22Rv1 (cell line): Measurements from ENCODE around the gene SUPT5H.

Experiments used
- H3K27ac ChIP-seq: fragments of 450-650 bp; 2 replicates; pipeline ENCODE4 v1.5.1; 2017
- ZFX ChIP-seq: fragments of 450-650 bp; IDR thresholded peaks from 2 replicates; pipeline ENCODE4 v1.6.1; 2017; ENCODE audit warnings: antibody characterized with exemption, borderline replicate concordance
- TF ChIP-seq, protein P1 (sequence below): fragments of 450-650 bp; IDR thresholded peaks from 2 replicates; pipeline ENCODE4 v1.5.1; 2017; ENCODE audit warnings: mild to moderate bottlenecking

Gene SUPT5H

DNA sequence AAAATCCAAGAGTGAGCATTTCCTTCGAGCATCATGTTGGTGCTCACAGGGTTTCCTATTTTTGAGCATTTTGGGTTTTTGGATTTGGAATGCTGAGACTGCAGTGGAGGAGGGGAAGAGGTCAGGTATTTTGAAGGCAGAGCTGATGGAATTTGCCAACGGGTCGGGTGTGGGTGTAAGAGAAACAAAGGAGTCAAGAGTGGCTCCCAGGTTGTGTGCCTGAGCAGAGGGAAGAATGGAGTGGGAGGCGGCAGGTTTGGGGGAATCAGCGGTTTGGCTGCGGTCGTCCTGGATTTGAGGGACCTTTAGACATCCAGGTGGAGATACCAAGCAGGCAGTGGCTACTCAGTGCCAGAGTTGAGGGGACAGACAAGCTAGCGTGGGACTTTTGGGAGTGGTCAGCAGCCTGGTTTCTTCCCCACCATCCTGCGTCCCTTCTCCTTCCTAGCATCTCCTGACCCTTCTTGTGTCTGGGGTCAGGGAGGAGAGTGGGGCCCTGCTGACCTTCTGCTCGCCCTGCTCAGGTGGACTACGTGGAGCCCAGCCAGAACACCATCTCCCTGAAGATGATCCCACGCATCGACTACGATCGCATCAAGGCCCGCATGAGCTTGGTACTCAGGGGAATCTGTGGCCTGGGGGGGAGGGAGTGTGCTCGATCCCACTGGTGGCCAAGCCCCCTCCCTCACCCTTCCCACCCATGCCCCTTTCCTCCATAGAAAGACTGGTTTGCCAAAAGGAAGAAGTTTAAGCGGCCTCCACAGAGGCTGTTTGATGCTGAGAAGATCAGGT, 20.8 kb downstream of the SUPT5H start:
- TF ChIP-seq ZFX: no peak
- TF ChIP-seq, protein P1, sequence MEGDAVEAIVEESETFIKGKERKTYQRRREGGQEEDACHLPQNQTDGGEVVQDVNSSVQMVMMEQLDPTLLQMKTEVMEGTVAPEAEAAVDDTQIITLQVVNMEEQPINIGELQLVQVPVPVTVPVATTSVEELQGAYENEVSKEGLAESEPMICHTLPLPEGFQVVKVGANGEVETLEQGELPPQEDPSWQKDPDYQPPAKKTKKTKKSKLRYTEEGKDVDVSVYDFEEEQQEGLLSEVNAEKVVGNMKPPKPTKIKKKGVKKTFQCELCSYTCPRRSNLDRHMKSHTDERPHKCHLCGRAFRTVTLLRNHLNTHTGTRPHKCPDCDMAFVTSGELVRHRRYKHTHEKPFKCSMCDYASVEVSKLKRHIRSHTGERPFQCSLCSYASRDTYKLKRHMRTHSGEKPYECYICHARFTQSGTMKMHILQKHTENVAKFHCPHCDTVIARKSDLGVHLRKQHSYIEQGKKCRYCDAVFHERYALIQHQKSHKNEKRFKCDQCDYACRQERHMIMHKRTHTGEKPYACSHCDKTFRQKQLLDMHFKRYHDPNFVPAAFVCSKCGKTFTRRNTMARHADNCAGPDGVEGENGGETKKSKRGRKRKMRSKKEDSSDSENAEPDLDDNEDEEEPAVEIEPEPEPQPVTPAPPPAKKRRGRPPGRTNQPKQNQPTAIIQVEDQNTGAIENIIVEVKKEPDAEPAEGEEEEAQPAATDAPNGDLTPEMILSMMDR: no peak
- H3K27ac ChIP-seq: no peak overlapping the region

DNA sequence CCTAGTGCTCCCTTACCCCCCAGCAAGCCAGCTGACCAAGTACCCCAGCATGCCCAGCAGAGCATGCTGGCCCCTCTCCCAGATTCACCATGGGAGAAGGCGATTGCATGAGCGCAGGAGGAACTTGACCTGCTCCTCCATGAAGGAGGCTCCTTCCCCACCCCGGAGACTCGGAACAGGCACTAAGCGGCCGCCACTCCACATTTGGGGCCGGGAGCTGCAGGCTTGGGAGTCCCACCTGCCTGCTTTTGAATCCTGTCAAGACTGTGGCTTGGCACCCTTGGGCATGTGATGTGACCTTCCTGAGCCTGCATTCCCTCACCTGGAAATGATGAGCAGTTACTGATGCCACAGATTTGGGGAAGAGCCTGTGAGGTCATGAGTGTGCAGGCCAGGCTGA, 22.6 kb downstream of the SUPT5H start:
- TF ChIP-seq, protein P1: no peak
- TF ChIP-seq ZFX: no peak
- H3K27ac ChIP-seq: no peak overlapping the region

DNA sequence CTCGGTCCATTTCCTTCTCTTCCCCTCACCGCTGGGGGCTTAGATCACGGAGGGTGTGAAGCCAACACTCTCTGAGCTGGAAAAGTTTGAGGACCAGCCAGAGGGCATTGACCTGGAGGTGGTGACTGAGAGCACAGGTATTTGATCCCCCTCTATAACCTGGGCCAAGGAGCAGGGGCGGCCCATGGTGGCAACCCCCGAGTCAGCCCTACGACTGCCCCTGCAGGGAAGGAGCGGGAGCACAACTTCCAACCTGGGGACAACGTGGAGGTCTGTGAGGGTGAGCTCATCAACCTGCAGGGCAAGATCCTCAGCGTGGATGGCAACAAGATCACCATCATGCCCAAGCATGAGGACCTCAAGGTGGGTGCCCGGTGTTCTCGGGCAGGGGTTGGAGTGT, 23.7 kb downstream of the SUPT5H start:
- H3K27ac ChIP-seq: no peak overlapping the region
- no peak for TF ChIP-seq ZFX
- TF ChIP-seq, protein P1: no peak

DNA sequence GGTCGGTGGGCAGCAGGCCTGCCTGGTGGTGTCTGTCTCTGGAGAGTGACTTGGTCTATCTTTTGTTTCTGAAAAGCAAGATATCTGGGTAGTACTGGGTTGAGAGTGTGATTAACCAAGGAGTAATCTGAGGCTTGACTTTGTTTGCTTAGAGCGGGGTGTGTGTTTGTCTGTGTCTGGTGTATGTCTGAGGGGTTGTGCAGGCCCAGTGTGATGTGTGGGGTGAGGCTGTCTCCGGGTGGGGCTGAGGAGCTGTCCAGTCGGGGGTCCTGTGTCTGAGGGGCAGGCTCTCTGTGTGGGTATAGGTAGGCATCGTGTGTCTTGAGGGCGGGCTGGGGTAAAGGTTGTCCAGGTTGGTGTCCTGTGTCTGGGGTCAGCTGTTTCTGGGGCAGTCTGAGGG, 24.2 kb downstream of the SUPT5H start:
- H3K27ac ChIP-seq: no peak overlapping the region
- no peak for TF ChIP-seq ZFX
- TF ChIP-seq, protein P1: no peak

DNA sequence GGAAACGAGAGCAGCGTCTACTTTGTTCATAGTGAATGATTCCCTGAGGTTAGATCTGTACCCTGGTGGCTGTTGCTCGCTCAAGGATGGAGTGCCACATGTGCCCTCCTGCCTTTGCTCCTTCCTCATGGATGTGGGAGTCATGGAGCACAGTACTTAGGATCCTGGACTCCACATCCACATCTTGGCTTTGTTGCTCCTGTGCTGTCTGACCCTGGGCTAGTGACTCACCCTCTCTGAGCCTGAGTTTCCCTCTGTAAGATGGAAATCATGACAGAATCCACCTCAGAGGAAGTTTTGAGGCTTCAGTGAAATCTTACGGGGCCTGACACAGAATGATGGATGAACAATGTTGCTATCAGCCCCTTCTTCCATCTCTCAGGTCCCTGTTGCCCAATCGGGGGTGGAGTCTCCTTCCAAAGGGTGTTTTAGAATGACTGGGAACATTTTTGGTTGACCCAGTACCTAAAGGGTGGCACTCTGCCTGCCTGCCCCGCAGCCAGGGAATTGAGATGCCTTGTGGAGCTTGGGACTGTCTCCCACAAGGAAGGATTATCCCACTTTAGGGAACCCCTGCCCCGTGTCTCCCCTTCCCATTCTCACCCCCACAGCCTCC, 25.4 kb downstream of the SUPT5H start:
- TF ChIP-seq ZFX: no peak
- TF ChIP-seq, protein P1: no peak
- H3K27ac ChIP-seq: no peak overlapping the region

DNA sequence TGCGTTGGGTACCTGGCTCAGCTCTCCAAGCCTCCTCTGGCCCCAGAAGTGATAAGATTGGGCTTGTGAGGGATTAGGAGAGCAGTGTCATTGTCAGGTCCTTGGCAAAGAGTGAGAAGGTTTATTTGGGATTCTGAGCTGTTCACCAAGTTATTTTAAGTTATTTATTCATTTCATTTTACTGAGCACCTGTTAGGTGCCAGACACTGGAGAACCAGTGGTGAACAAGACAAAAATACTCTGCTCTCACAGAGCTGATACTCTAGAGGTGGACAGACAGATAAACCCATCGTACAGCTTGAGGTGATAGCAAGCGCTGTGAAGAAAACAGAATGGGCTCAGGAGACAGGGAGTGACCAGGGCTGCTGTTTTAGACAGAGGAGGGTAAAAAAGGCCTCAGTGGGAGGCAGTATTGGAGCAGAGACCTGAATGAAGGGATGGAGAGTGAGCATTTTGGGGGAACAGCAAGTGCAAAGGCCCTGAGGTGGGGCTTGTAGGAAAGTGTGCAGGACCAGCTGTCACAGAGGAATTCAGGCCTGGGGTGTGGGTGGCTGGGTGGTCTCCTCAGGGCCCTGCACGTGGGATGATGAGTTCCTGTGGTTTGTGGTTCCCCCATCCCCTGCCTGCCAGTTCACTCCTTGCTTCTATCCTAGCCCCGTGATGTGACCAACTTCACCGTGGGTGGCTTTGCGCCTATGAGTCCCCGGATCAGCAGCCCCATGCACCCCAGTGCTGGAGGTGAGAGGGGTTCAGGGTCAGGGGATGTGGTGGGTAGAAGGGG, 26.6 kb downstream of the SUPT5H start:
- TF ChIP-seq ZFX: no peak
- TF ChIP-seq, protein P1: no peak
- no peak overlapping the region for H3K27ac ChIP-seq
